PC-3 (cell line): Measurements from ENCODE around the gene TPT1.

Experiments
- EZH2phosphoT487 ChIP-seq: fragments of 300-600 bp; sonication (generic); IDR thresholded peaks from 2 replicates; pipeline ENCODE4 v1.6.1; 2018; ENCODE audit warnings: mild to moderate bottlenecking, antibody characterized with exemption, low read length, borderline replicate concordance
- TF ChIP-seq, protein P1 (sequence below): fragments of 300-600 bp; sonication (generic); conservative IDR thresholded peaks from 2 replicates; pipeline ENCODE4 v1.5.1; 2017; ENCODE audit warnings: antibody characterized with exemption, low read depth, mild to moderate bottlenecking, low read length

DNA sequence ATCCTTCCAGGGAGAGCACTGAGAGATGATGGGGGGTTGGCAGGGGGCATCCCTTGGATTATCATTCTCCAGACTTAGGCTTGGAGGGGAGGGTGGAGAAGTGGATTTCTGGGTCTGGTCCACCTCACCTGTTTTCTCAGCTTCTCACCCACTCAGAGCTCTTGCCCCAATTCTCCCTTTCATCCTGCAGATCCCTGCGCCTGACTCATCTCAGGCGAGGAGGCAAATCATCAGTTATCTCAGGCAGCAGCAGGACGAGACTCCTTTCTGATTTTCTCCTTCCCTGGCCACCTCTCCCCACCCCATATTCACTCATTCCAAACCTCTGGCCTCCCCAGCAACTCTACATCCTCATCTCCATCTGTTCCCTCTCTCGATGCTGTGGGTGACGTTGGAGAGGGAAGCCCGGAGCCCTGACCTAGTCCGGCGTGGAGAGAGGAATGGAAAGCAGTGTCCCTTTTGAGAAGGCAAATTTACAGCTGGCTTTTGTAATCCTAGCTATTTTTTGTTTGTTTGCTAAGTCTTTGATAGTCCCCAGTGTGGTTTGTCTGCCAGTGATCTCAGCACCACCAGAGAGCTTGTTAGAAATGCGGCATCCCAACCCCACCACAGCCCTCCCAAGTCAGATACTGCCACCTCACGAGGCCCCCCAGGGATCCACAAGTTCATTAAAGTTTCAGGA is 24.0 kb upstream of the TPT1 start:
- TF ChIP-seq EZH2phosphoT487, result no peak
- TF ChIP-seq, protein P1, sequence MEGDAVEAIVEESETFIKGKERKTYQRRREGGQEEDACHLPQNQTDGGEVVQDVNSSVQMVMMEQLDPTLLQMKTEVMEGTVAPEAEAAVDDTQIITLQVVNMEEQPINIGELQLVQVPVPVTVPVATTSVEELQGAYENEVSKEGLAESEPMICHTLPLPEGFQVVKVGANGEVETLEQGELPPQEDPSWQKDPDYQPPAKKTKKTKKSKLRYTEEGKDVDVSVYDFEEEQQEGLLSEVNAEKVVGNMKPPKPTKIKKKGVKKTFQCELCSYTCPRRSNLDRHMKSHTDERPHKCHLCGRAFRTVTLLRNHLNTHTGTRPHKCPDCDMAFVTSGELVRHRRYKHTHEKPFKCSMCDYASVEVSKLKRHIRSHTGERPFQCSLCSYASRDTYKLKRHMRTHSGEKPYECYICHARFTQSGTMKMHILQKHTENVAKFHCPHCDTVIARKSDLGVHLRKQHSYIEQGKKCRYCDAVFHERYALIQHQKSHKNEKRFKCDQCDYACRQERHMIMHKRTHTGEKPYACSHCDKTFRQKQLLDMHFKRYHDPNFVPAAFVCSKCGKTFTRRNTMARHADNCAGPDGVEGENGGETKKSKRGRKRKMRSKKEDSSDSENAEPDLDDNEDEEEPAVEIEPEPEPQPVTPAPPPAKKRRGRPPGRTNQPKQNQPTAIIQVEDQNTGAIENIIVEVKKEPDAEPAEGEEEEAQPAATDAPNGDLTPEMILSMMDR, result no peak
